SU-DHL-6 (cell line): ENCODE data around the gene HLA-DQB1.
"Not testable (repeated sequence)": the region's sequence is repeated elsewhere in the genome, so short reads cannot be mapped to it uniquely, and the experiment has no call there.

ENCODE experiments used
- H2AFZ ChIP-seq: fragments of 200-600 bp; sonication (generic); 2 replicates; pipeline ENCODE4 v1.6.1; 2014; ENCODE audit warnings: low read depth, mild to moderate bottlenecking, moderate library complexity, mixed read lengths, antibody characterized with exemption, low read length; ENCODE audit not compliant: severe bottlenecking
- H3F3A ChIP-seq: fragments of 200-600 bp; shearing (Covaris generic); 2 replicates; pipeline ENCODE4 v1.6.0; 2016; ENCODE audit warnings: antibody characterized with exemption, mild to moderate bottlenecking; ENCODE audit not compliant: insufficient read depth
- H3K27ac ChIP-seq: fragments of 200-600 bp; sonication (generic); 2 replicates; pipeline ENCODE4 v1.5.1; 2016; ENCODE audit warnings: low read depth, mild to moderate bottlenecking, low read length, moderate library complexity, mixed read lengths
- H3K27me3 ChIP-seq: fragments of 200-600 bp; sonication (generic), shearing (Covaris generic); 2 replicates; pipeline ENCODE4 v1.6.0; 2014; ENCODE audit warnings: mild to moderate bottlenecking, low read length
- H3K36me3 ChIP-seq: fragments of 200-600 bp; sonication (generic); 2 replicates; pipeline ENCODE4 v1.6.1; 2014; ENCODE audit warnings: mild to moderate bottlenecking, low read length, mixed read lengths
- H3K4me2 ChIP-seq: fragments of 300-600, 200-600 bp; shearing (Covaris generic), sonication (generic); 2 replicates; pipeline ENCODE4 v1.6.0; 2014; ENCODE audit warnings: low read length, low read depth, mild to moderate bottlenecking; ENCODE audit not compliant: poor library complexity, severe bottlenecking
- H3K4me3 ChIP-seq: fragments of 200-600 bp; sonication (generic); 2 replicates; pipeline ENCODE4 v1.5.1; 2014; ENCODE audit warnings: antibody characterized with exemption, low read length, mild to moderate bottlenecking, mixed read lengths; ENCODE audit not compliant: insufficient read depth, poor library complexity, severe bottlenecking
- H3K79me2 ChIP-seq: fragments of 200-600 bp; sonication (generic); 2 replicates; pipeline ENCODE4 v1.6.1; 2014; ENCODE audit warnings: mild to moderate bottlenecking, low read length, moderate library complexity; ENCODE audit not compliant: insufficient read depth
- H3K9ac ChIP-seq: fragments of 200-600 bp; sonication (generic); 2 replicates; pipeline ENCODE4 v1.7.0; 2014; ENCODE audit warnings: mild to moderate bottlenecking, low read length
- H3K9me2 ChIP-seq: fragments of 200-600 bp; sonication (generic); replicated peaks from 2 replicates; pipeline ENCODE4 v1.6.1; 2014; ENCODE audit warnings: low read length; ENCODE audit not compliant: insufficient read depth
- H3K9me3 ChIP-seq: fragments of 200-600 bp; sonication (generic); 2 replicates; pipeline ENCODE4 v1.6.1; 2014; ENCODE audit warnings: low read length, mixed read lengths; ENCODE audit not compliant: insufficient read depth
- H4K20me1 ChIP-seq: fragments of 200-600 bp; sonication (generic); 2 replicates; pipeline ENCODE4 v1.6.1; 2014; ENCODE audit warnings: low read depth, mild to moderate bottlenecking, antibody characterized with exemption, low read length, moderate library complexity, mixed read lengths
- CTCF ChIP-seq: fragments of 200-600 bp; sonication (generic); IDR thresholded peaks from one replicate; pipeline ENCODE4 v1.5.1; 2017; ENCODE audit warnings: antibody characterized with exemption, mild to moderate bottlenecking, low read length, moderate library complexity; ENCODE audit not compliant: insufficient read depth, poor library complexity, severe bottlenecking
- EZH2phosphoT487 ChIP-seq: fragments of 200-600 bp; sonication (generic), shearing (Covaris generic); conservative IDR thresholded peaks from 2 replicates; pipeline ENCODE4 v1.6.1; 2018; ENCODE audit warnings: mild to moderate bottlenecking, antibody characterized with exemption, low read length, moderate library complexity, mixed read lengths

Gene HLA-DQB1

GRCh38 chr6:32645047-32645703 is 21.3 kb downstream of the HLA-DQB1 start:
- Histone ChIP-seq H3K79me2 (peaks cover 3% of the 10 kb centered on the region; the same call in 1 of the 2 replicates), H3K9me3 (no peaks in the 10 kb centered on the region), H3K27ac (no peak overlapping the region), H3K4me2 (no peak overlapping the region), H2AFZ (no peak overlapping the region), H3K36me3 (peaks cover 12% of the 10 kb centered on the region), H4K20me1 (no peaks in the 10 kb centered on the region), H3K9me2 (no peaks in the 10 kb centered on the region), H3K9ac (no peak overlapping the region), H3K4me3 (no peak overlapping the region), H3F3A (0 out of 2 replicates have a peak, but pooled peaks cover 2% of the 10 kb centered on the region), H3K27me3 (no peaks in the 10 kb centered on the region)
- no peak for TF ChIP-seq CTCF
- TF ChIP-seq EZH2phosphoT487 = no peak

GRCh38 chr6:32643904-32644303 is 22.6 kb downstream of the HLA-DQB1 start:
- Histone ChIP-seq H3K27ac (no peak overlapping the region), H3K27me3 (no peaks in the 10 kb centered on the region), H3K9me3 (no peaks in the 10 kb centered on the region), H3K4me3 (no peak overlapping the region), H3K36me3 (peaks cover 12% of the 10 kb centered on the region), H3K79me2 (peaks cover 14% of the 10 kb centered on the region), H2AFZ (no peak overlapping the region), H3K9ac (no peak overlapping the region), H4K20me1 (no peaks in the 10 kb centered on the region), H3K4me2 (no peak overlapping the region), H3K9me2 (no peaks in the 10 kb centered on the region), H3F3A (0 out of 2 replicates have a peak, but pooled peaks cover 2% of the 10 kb centered on the region)
- TF ChIP-seq CTCF = no peak
- no peak for TF ChIP-seq EZH2phosphoT487

GRCh38 chr6:32642720-32643106 is 23.7 kb downstream of the HLA-DQB1 start:
- peaks cover 11% of the 10 kb centered on the region for H3K36me3 ChIP-seq
- H3K9me3 ChIP-seq = no peaks in the 10 kb centered on the region
- H3K9ac ChIP-seq = no peak overlapping the region
- no peak overlapping the region for H3K4me2 ChIP-seq
- peaks cover 25% of the 10 kb centered on the region for H3K79me2 ChIP-seq
- no peak overlapping the region for H3K27ac ChIP-seq
- H3F3A ChIP-seq = peaks cover 8% of the 10 kb centered on the region; the same call in 1 of the 2 replicates
- H4K20me1 ChIP-seq = no peaks in the 10 kb centered on the region
- H3K4me3 ChIP-seq = no peak overlapping the region
- H3K9me2 ChIP-seq = no peaks in the 10 kb centered on the region
- no peak overlapping the region for H2AFZ ChIP-seq
- TF ChIP-seq CTCF (no peak), EZH2phosphoT487 (no peak)
- H3K27me3 ChIP-seq = no peaks in the 10 kb centered on the region

- not testable (repeated sequence) for H3K9me3 ChIP-seq, H2AFZ ChIP-seq, H3K27me3 ChIP-seq, H3K27ac ChIP-seq, H3K4me2 ChIP-seq, H3K9ac ChIP-seq, H4K20me1 ChIP-seq, H3K36me3 ChIP-seq, H3K4me3 ChIP-seq, H3F3A ChIP-seq, H3K9me2 ChIP-seq
- peaks cover 30% of the 10 kb centered on the region for H3K79me2 ChIP-seq
Measured at GRCh38 chr6:32641785-32642719, 24.4 kb downstream of the HLA-DQB1 start.
